Measurements from ENCODE around the gene FBXL17. TPM values are rescaled to one million over a fixed set of nuclear protein-coding genes. Genes with fewer than 3 reads are reported as not detected.
"Not testable (repeated sequence)": the region's sequence is repeated elsewhere in the genome, so short reads cannot be mapped to it uniquely, and the experiment has no call there.

The FBXL17 gene
- 7.0 and 9.3 TPM in 2 replicates for total RNA-seq

GRCh38 chr5:108381954-108382783, at the start of gene FBXL17:
Gene FBXL17 (minus strand): TSS chr5:108382098.
- H3K27me3 Mint-ChIP-seq (ENCODE audit: low read depth): no peaks in the 10 kb centered on the region
- peaks cover 27% of the 10 kb centered on the region for H3K4me1 Mint-ChIP-seq (ENCODE audit: low read depth)
- peak within 1 kb of the TSS; percentile 80 for H3K4me3 Mint-ChIP-seq (ENCODE audit: low read depth)
- H3K36me3 Mint-ChIP-seq (ENCODE audit: low read depth): peaks cover 11% of the 10 kb centered on the region
- H3K27ac Mint-ChIP-seq: peak within 1 kb of the TSS; percentile 83
- peak; percentile 89 for DNase-seq (ENCODE audit: low spot score)
- intact Hi-C loops (cut with micrococcal nuclease): loop anchor here (5.0 kb wide), 3 partner anchors 365 to 1310 kb away; partner anchors contain the start of gene FER
- no peaks in the 10 kb centered on the region for H3K9me3 Mint-ChIP-seq

GRCh38 chr5:108430931-108431608, 49.2 kb upstream of the FBXL17 start:
- H3K27me3 Mint-ChIP-seq (ENCODE audit: low read depth): peaks cover 4% of the 10 kb centered on the region
- no peaks in the 10 kb centered on the region for H3K4me1 Mint-ChIP-seq (ENCODE audit: low read depth)
- H3K4me3 Mint-ChIP-seq (ENCODE audit: low read depth): no peak overlapping the region
- intact Hi-C loops (cut with micrococcal nuclease): no loop called here
- no peak for DNase-seq (ENCODE audit: low spot score)
- no peaks in the 10 kb centered on the region for H3K9me3 Mint-ChIP-seq
- H3K27ac Mint-ChIP-seq: no peak overlapping the region
- H3K36me3 Mint-ChIP-seq (ENCODE audit: low read depth): no peaks in the 10 kb centered on the region

- no peak for DNase-seq (ENCODE audit: low spot score)
- intact Hi-C loops (cut with micrococcal nuclease): no loop called here
- Mint-ChIP-seq H3K27ac (no peak overlapping the region), H3K36me3 (ENCODE audit: low read depth) (no peaks in the 10 kb centered on the region), H3K4me3 (ENCODE audit: low read depth) (no peak overlapping the region), H3K4me1 (ENCODE audit: low read depth) (no peaks in the 10 kb centered on the region), H3K27me3 (ENCODE audit: low read depth) (peaks cover 2% of the 10 kb centered on the region), H3K9me3 (no peaks in the 10 kb centered on the region)
These were observed 39.8 kb upstream of the FBXL17 start for GRCh38 chr5:108421713-108422112.

- no peak for DNase-seq (ENCODE audit: low spot score)
- H3K27me3 Mint-ChIP-seq (ENCODE audit: low read depth): no peaks in the 10 kb centered on the region
- no peak overlapping the region for H3K4me3 Mint-ChIP-seq (ENCODE audit: low read depth)
- no peaks in the 10 kb centered on the region for H3K36me3 Mint-ChIP-seq (ENCODE audit: low read depth)
- no peak overlapping the region for H3K27ac Mint-ChIP-seq
- intact Hi-C loops (cut with micrococcal nuclease): no loop called here
- H3K4me1 Mint-ChIP-seq (ENCODE audit: low read depth): no peaks in the 10 kb centered on the region
- no peaks in the 10 kb centered on the region for H3K9me3 Mint-ChIP-seq
These were observed 38.9 kb upstream of the FBXL17 start for GRCh38 chr5:108420755-108421154.

GRCh38 chr5:108420158-108420557, 38.3 kb upstream of the FBXL17 start:
- H3K4me1 Mint-ChIP-seq (ENCODE audit: low read depth): no peaks in the 10 kb centered on the region
- no peak overlapping the region for H3K4me3 Mint-ChIP-seq (ENCODE audit: low read depth)
- intact Hi-C loops (cut with micrococcal nuclease): no loop called here
- no peaks in the 10 kb centered on the region for H3K27me3 Mint-ChIP-seq (ENCODE audit: low read depth)
- H3K9me3 Mint-ChIP-seq: no peaks in the 10 kb centered on the region
- no peaks in the 10 kb centered on the region for H3K36me3 Mint-ChIP-seq (ENCODE audit: low read depth)
- no peak for DNase-seq (ENCODE audit: low spot score)
- no peak overlapping the region for H3K27ac Mint-ChIP-seq

- Mint-ChIP-seq H3K4me3 (ENCODE audit: low read depth) (no peak overlapping the region), H3K9me3 (no peaks in the 10 kb centered on the region), H3K27ac (no peak overlapping the region), H3K4me1 (ENCODE audit: low read depth) (no peaks in the 10 kb centered on the region), H3K36me3 (ENCODE audit: low read depth) (no peaks in the 10 kb centered on the region), H3K27me3 (ENCODE audit: low read depth) (peaks cover 2% of the 10 kb centered on the region)
- no peak for DNase-seq (ENCODE audit: low spot score)
- intact Hi-C loops (cut with micrococcal nuclease): no loop called here
These were observed 36.3 kb upstream of the FBXL17 start for GRCh38 chr5:108418197-108418596.

- Mint-ChIP-seq H3K9me3 (no peaks in the 10 kb centered on the region), H3K4me1 (ENCODE audit: low read depth) (no peaks in the 10 kb centered on the region), H3K27ac (no peak overlapping the region), H3K4me3 (ENCODE audit: low read depth) (no peak overlapping the region), H3K27me3 (ENCODE audit: low read depth) (peaks cover 2% of the 10 kb centered on the region), H3K36me3 (ENCODE audit: low read depth) (no peaks in the 10 kb centered on the region)
- intact Hi-C loops (cut with micrococcal nuclease): no loop called here
- DNase-seq (ENCODE audit: low spot score): no peak
These were observed 35.3 kb upstream of the FBXL17 start for GRCh38 chr5:108417166-108417670.

- intact Hi-C loops (cut with micrococcal nuclease): no loop called here
- peaks cover 2% of the 10 kb centered on the region for H3K27me3 Mint-ChIP-seq (ENCODE audit: low read depth)
- H3K27ac Mint-ChIP-seq: no peak overlapping the region
- H3K4me3 Mint-ChIP-seq (ENCODE audit: low read depth): no peak overlapping the region
- no peaks in the 10 kb centered on the region for H3K4me1 Mint-ChIP-seq (ENCODE audit: low read depth)
- H3K9me3 Mint-ChIP-seq: no peaks in the 10 kb centered on the region
- H3K36me3 Mint-ChIP-seq (ENCODE audit: low read depth): no peaks in the 10 kb centered on the region
- DNase-seq (ENCODE audit: low spot score): no peak
These were observed 33.8 kb upstream of the FBXL17 start for GRCh38 chr5:108415726-108416125.

- DNase-seq (ENCODE audit: low spot score): no peak
- Mint-ChIP-seq H3K9me3 (no peaks in the 10 kb centered on the region), H3K4me1 (ENCODE audit: low read depth) (no peaks in the 10 kb centered on the region), H3K4me3 (ENCODE audit: low read depth) (no peak overlapping the region), H3K36me3 (ENCODE audit: low read depth) (no peaks in the 10 kb centered on the region), H3K27me3 (ENCODE audit: low read depth) (peaks cover 6% of the 10 kb centered on the region), H3K27ac (no peak overlapping the region)
- intact Hi-C loops (cut with micrococcal nuclease): no loop called here
These were observed 27.9 kb upstream of the FBXL17 start for GRCh38 chr5:108409786-108410185.

GRCh38 chr5:108405201-108405600, 23.3 kb upstream of the FBXL17 start:
- H3K4me1 Mint-ChIP-seq (ENCODE audit: low read depth); H3K4me3 Mint-ChIP-seq (ENCODE audit: low read depth); H3K27ac Mint-ChIP-seq; intact Hi-C loops (cut with micrococcal nuclease); H3K36me3 Mint-ChIP-seq (ENCODE audit: low read depth); H3K27me3 Mint-ChIP-seq (ENCODE audit: low read depth); DNase-seq (ENCODE audit: low spot score); H3K9me3 Mint-ChIP-seq: not testable (repeated sequence)

- Mint-ChIP-seq H3K27me3 (ENCODE audit: low read depth) (peaks cover 3% of the 10 kb centered on the region), H3K27ac (no peak overlapping the region), H3K4me3 (ENCODE audit: low read depth) (no peak overlapping the region), H3K36me3 (ENCODE audit: low read depth) (no peaks in the 10 kb centered on the region), H3K4me1 (ENCODE audit: low read depth) (no peaks in the 10 kb centered on the region), H3K9me3 (peaks cover 7% of the 10 kb centered on the region)
- intact Hi-C loops (cut with micrococcal nuclease): no loop called here
- DNase-seq (ENCODE audit: low spot score): no peak
These were observed 17.1 kb upstream of the FBXL17 start for GRCh38 chr5:108398964-108399363.

GRCh38 chr5:108396837-108397236, 14.9 kb upstream of the FBXL17 start:
- DNase-seq (ENCODE audit: low spot score); H3K4me3 Mint-ChIP-seq (ENCODE audit: low read depth); H3K36me3 Mint-ChIP-seq (ENCODE audit: low read depth): not testable (repeated sequence)

GRCh38 chr5:108387758-108388157, 5.9 kb upstream of the FBXL17 start:
- H3K4me3 Mint-ChIP-seq (ENCODE audit: low read depth): no peak overlapping the region
- intact Hi-C loops (cut with micrococcal nuclease): no loop called here
- no peaks in the 10 kb centered on the region for H3K9me3 Mint-ChIP-seq
- H3K27ac Mint-ChIP-seq: no peak overlapping the region
- no peaks in the 10 kb centered on the region for H3K27me3 Mint-ChIP-seq (ENCODE audit: low read depth)
- DNase-seq (ENCODE audit: low spot score): no peak
- H3K4me1 Mint-ChIP-seq (ENCODE audit: low read depth): peaks cover 10% of the 10 kb centered on the region
- no peaks in the 10 kb centered on the region for H3K36me3 Mint-ChIP-seq (ENCODE audit: low read depth)

More at GRCh38 chr5:108396837-108397236, 14.9 kb upstream of the FBXL17 start:
- H3K27me3 Mint-ChIP-seq (ENCODE audit: low read depth); H3K27ac Mint-ChIP-seq; H3K9me3 Mint-ChIP-seq; intact Hi-C loops (cut with micrococcal nuclease); H3K4me1 Mint-ChIP-seq (ENCODE audit: low read depth): not testable (repeated sequence)
